Activated CD8-positive, alpha-beta memory T cell treated with anti-CD3 and anti-CD28 coated beads for 36 hours (primary cell): ENCODE data around the gene PANK1. TPM values are rescaled to one million over a fixed set of nuclear protein-coding genes. Genes with fewer than 3 reads are reported as not detected.
"Not testable (repeated sequence)": the region's sequence is repeated elsewhere in the genome, so short reads cannot be mapped to it uniquely, and the experiment has no call there.

Experiments used
- CTCF ChIA-PET: fragments of 350-600 bp; sonication (Branson Sonifier 250); formaldehyde crosslinking; loops from one replicate; lab custom pipeline; 2021; ENCODE audit warnings: antibody characterized with exemption; lab: Charles Lee
- POLR2A ChIA-PET: fragments of 350-600 bp; sonication (Branson Sonifier 250); formaldehyde crosslinking; loops from one replicate; lab custom pipeline; 2021; ENCODE audit warnings: antibody characterized with exemption; lab: Charles Lee
- total RNA-seq, 2 experiments: library from RNA; stranded (reverse); gene quantifications; one replicate each; pipeline ENCODE4 v1.2.3, GENCODE V29; 2021

Gene PANK1
- total RNA-seq, 2 experiments from 2014 or later: 3.1 to 3.5 TPM

GRCh38 chr10:89627830-89628229, 17.2 kb downstream of the PANK1 start:
- ChIA-PET CTCF (no interaction called here), POLR2A (interaction anchor here (0.9 kb wide), 1 partner anchor 74 kb away, joined by 3 read pairs; the partner anchor contains the start of gene KIF20B)

- ChIA-PET CTCF (no interaction called here), POLR2A (interaction anchor here (1.0 kb wide), 1 partner anchor 11 kb away, joined by 3 read pairs; no protein-coding TSS in a partner anchor)
Observed at GRCh38 chr10:89625041-89625765, 19.8 kb downstream of the PANK1 start.

- POLR2A ChIA-PET: interaction anchor here (0.6 kb wide), 1 partner anchor 70 kb away, joined by 5 read pairs; no protein-coding TSS in a partner anchor
- CTCF ChIA-PET: no interaction called here
Observed at GRCh38 chr10:89624020-89624419, 21.0 kb downstream of the PANK1 start.

- ChIA-PET CTCF (no interaction called here), POLR2A (no interaction called here)
Observed at GRCh38 chr10:89622151-89622550, 22.9 kb downstream of the PANK1 start.

GRCh38 chr10:89621438-89621837, 23.6 kb downstream of the PANK1 start:
- POLR2A ChIA-PET: no interaction called here
- CTCF ChIA-PET: no interaction called here

- POLR2A ChIA-PET: not testable (repeated sequence)
Observed at GRCh38 chr10:89620296-89620695, 24.7 kb downstream of the PANK1 start.

GRCh38 chr10:89615824-89616223, 29.2 kb downstream of the PANK1 start:
- ChIA-PET POLR2A (no interaction called here), CTCF (no interaction called here)

More at GRCh38 chr10:89620296-89620695, 24.7 kb downstream of the PANK1 start:
- CTCF ChIA-PET: not testable (repeated sequence)

- ChIA-PET POLR2A (no interaction called here), CTCF (no interaction called here)
Observed at GRCh38 chr10:89615112-89615511, 29.9 kb downstream of the PANK1 start.

GRCh38 chr10:89613582-89613981, 31.5 kb downstream of the PANK1 start:
- ChIA-PET CTCF (no interaction called here), POLR2A (no interaction called here)

- ChIA-PET CTCF (no interaction called here), POLR2A (no interaction called here)
Observed at GRCh38 chr10:89611282-89611681, 33.8 kb downstream of the PANK1 start.

- ChIA-PET CTCF (no interaction called here), POLR2A (interaction anchor here (1.0 kb wide), 1 partner anchor 92 kb away, joined by 3 read pairs; the partner anchor contains the start of gene KIF20B)
Observed at GRCh38 chr10:89609833-89610346, 35.2 kb downstream of the PANK1 start.

GRCh38 chr10:89604200-89604599, 40.8 kb downstream of the PANK1 start:
- ChIA-PET POLR2A (no interaction called here), CTCF (interaction anchor here (0.7 kb wide), 1 partner anchor 32 kb away, joined by 5 read pairs; no protein-coding TSS in a partner anchor)

GRCh38 chr10:89602919-89603318, 42.1 kb downstream of the PANK1 start:
- CTCF ChIA-PET: no interaction called here
- POLR2A ChIA-PET: no interaction called here

GRCh38 chr10:89601728-89602361, 43.2 kb downstream of the PANK1 start:
- CTCF ChIA-PET: interaction anchor here (0.7 kb wide), 1 partner anchor 1973 kb away, joined by 4 read pairs; no protein-coding TSS in a partner anchor
- POLR2A ChIA-PET: no interaction called here

GRCh38 chr10:89600041-89600440, 45.0 kb downstream of the PANK1 start:
- ChIA-PET POLR2A (no interaction called here), CTCF (no interaction called here)

- POLR2A ChIA-PET: no interaction called here
- CTCF ChIA-PET: no interaction called here
Observed at GRCh38 chr10:89593043-89593442, 52.0 kb downstream of the PANK1 start.

- CTCF ChIA-PET: no interaction called here
- POLR2A ChIA-PET: no interaction called here
Observed at GRCh38 chr10:89592539-89592938, 52.5 kb downstream of the PANK1 start.

- ChIA-PET POLR2A (no interaction called here), CTCF (no interaction called here)
Observed at GRCh38 chr10:89591796-89592271, 53.2 kb downstream of the PANK1 start.

GRCh38 chr10:89591111-89591795, 53.8 kb downstream of the PANK1 start:
- ChIA-PET CTCF (no interaction called here), POLR2A (no interaction called here)

GRCh38 chr10:89590326-89590725, 54.7 kb downstream of the PANK1 start:
- ChIA-PET CTCF (no interaction called here), POLR2A (no interaction called here)
